GM19455 (cell line): ENCODE data around the gene ZBTB44.
A peak's percentile ranks its signal among the peaks of the same experiment; 100 is the strongest.
"Not testable (repeated sequence)": the region's sequence is repeated elsewhere in the genome, so short reads cannot be mapped to it uniquely, and the experiment has no call there.

ENCODE experiments used
- ATAC-seq: cut with Tn5 transposase; IDR thresholded peaks from one replicate; pipeline ENCODE4 v1.9.1; 2021; ENCODE audit not compliant: unreplicated experiment

ZBTB44 gene

DNA sequence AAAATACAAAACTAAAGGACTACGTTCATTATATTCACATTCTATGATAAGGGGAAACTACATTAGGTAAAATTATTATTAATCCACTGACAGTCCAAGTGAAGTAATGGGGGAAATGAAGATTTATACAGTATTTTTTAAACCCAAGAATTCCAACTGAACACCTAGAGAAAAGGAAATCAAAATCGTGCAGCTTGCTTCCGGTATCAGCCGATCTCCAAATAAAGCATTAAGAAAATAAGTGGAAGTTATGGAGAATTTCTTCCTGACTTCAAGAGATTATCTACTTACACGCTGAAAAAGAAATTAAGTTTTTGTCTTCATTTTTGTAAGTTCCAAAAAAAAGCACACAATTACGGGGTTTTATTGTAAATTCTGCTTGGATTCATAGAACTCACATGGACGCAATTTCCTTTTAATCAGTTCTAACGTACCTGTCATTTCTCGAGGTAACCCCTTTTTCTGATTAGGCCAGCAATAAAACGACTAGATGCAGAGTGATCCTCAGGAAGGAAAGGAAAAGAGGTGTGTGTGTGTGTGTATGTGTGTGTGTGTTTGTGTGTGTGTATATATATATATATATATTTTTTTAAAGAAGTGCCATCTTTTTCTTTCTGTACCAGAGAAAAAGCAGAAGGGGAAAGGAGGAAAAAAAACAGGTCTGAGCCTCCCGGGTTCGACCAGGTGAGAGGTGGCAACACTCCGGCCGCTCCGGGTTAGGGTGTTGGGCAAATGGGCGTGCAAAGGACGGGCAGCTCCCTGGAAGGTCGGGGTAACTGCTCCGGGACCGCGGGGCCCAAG lies 1.1 kb downstream of the ZBTB44 start:
- ATAC-seq: no peak

DNA sequence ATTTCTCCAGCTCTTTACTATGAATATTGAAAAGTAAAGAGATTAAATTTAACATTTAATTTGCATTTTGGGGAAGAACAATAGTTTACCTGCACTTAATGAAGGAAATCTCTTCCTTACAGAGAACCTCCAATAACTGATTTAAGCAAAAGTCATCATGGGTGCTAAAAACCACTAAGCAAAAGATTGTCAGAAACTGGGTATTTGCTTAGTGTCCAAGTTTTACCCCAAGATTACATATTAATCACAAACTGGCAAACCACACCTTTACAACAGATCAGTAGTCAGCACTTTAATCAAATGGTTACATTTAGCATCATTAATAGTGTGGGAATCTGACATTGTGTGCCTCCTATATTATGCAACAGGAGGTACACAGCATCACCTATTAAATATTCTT lies 2.7 kb downstream of the ZBTB44 start:
- ATAC-seq: no peak

DNA sequence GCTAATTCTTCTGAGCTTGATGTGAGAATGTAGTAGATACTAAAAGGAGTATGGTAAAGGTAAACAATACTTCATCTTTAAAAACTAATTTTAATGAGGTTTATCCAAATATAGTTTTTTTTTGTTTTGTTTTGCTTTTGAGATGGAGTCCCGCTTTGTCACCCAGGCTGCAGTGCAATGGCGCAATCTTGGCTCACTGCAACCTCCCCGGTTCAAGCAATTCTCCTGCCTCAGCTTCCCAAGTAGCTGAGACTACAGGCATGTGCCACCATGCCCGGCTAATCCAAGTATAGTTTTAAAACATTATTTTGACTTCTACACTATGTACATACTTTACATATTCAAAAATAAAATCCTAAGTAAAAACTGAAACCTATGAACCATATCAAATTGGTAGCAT lies 4.1 kb downstream of the ZBTB44 start:
- ATAC-seq: no peak

DNA sequence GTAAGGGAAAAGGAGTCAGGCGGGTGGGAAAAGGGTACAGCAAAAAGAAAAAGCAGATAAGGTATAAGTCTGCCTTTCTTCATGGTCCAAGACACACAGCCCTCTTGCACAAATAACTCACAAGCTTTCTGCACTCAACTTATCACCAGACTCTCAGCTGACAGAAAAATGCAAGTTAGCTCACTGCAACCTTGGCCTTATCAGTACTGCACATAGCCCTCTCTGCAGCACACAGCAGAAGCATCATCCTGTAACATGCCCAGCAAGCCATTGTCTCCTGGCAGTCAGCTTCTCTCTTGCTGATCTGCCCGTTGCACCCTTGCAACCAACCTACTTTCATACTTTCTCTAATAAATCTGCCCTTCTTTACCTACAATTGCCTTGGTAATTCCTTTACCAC lies 5.8 kb downstream of the ZBTB44 start:
- ATAC-seq: no peak

DNA sequence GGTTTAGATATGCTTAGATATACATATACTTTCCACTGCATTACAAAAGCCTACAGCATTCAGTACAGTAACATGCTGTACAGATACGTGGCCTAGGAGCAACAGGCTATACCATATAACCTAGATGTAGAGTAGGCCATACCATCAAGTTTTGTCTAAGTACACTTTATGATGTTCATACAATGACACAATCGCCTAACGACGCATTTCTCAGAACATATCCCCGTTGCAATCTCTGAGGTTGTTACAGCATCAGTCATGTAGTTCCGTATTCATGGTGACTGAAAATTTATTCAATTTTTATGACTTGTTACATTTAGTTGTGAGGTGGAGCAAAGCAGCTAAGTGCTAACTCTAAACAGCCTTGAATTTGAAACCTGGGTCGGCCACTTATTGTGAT lies 6.7 kb downstream of the ZBTB44 start:
- ATAC-seq: no peak

DNA sequence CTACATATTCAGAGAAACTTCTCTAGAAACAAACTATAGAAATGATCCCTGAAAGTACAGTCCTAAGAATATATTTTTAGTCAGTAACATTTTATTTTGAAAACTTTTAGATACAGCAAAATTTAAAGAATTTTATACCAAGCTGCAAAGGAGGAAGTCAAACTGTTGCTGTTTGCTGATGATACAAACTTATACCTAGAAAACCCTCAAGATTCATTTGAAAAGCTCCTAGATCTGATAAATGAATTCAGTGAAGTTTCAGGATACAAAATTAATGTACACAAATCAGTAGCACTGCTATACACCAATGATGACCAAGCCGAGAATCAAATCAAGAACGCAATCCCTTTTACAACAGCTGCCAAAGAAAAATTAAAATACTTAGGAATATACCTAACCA lies 10.1 kb downstream of the ZBTB44 start:
- ATAC-seq: no peak

DNA sequence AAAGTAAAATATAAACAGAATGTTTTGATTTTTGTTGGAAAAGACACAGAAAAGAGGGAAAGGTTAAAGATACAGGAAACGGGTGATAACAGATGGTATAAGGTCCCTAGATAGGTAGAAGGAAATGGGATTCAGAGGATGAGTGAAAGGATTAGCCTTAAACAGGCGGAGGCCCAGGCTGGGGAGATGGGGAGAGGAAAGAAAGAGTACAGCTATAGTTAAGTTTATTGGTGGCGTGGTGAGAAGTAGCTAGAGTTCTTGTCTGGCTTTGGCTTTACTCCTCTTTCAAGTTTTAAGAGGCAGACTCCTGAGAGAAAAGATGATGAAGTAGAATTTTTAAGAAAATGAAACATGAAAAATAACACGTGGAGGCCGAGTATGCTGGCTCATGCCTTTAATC lies 13.7 kb downstream of the ZBTB44 start:
- no peak for ATAC-seq

DNA sequence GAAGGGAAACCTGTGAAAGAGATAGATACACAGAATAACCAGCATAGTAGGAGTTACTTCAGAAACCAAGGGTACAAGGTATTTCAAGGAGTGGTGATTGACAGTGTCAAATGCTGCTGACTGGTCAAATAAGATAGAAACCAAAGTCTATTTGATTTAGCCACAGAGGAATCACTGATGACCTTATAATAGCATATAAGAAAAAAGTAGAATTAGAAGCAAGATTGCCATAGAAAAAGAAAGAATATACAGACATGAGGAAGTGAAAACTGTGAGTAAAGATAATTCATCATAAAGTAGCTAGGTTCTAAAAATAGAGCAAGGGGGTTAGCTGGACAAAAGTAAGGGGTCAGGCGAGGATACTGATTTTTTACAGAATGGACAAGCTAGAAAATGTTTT lies 14.2 kb downstream of the ZBTB44 start:
- peak; percentile 74 for ATAC-seq

DNA sequence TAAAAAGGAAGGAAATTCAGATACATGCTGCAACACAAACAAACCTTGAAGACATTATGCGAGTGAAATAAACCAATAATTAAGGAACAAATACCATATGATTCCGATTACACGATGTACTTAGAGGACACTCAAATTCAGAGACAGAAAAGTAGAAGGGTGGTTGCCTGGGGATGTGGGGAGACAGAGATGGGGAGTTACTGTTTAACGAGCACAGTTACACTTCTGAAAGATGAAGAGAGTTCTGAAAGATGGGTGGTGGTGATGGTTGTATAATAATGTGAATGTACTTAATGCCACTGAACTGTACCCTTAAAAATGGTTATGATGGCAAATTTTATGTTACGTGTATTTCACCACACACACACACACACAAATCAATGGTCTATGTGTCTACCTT lies 14.7 kb downstream of the ZBTB44 start:
- no peak for ATAC-seq

DNA sequence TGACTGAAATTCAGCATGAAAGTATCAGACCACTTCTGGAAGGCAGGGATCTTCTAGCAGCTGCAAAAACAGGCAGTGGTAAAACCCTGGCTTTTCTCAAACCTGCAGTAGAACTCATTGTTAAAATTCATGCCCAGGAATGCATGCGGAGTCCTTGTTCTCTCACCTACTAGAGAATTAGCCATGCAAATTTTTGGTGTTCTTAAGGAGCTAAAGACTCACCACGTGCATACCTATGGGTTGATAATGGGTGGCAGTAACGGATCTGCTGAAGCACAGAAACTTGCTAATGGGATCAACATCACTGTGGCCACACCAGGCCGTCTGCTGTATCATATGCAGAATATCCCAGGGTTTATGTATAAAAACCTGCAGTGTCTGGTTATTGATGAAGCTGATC lies 19.1 kb downstream of the ZBTB44 start:
- no peak for ATAC-seq

DNA sequence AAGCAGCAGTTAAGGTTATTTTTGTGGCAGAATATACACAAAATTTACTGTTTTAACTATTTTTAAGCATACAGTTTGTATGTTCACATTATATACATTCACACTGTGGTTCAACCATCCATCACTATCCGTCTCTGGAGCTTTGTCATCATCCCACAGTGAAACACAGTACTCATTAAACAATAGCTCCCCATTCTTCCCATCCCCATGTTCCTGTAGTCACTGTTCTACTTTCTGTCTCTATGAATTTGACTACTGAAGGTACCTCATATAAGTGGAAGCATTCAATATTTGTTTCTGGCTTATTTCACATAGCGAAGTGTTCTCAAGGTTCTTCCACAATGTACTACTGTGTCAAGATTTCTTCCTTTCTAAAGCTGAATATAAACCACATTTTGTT lies 32.6 kb downstream of the ZBTB44 start:
- no peak for ATAC-seq

DNA sequence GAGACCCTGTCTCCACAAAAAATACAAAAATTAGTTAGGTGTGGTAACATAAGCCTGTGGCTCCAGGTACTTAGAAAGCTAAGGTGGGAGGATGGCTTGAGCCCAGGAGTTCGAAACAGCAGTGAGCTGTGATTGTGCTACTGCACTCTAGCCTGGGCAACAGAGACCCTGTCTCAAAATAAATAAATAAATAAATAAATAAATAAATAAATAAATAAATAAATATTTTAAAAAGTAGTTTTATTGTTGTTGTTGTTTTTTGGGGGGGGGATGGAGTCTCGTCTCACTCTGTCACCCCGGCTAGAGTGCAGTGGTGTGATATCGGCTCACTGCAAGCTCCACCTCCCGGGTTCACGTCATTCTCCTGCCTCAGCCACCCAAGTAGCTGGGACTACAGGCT lies 33.4 kb downstream of the ZBTB44 start:
- ATAC-seq: not testable (repeated sequence)

DNA sequence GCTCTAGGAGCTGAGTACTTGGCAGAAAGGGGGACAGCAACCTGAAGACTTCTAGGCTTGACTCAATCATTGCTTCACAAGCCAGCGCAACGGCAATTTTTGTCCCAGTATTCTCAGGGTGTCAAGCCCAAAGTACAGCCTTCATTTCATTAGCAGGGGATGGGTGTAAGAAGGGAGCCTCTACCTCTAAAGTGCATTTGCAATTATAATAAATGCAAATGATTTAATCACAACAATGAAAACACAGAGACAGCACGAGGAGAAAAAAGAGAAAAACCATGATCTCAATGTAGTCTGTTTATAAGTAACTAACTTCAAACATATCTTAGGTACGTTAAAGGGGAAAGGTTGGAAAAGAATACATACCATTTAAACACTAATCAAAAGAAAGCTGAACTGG lies 34.7 kb downstream of the ZBTB44 start:
- no peak for ATAC-seq

DNA sequence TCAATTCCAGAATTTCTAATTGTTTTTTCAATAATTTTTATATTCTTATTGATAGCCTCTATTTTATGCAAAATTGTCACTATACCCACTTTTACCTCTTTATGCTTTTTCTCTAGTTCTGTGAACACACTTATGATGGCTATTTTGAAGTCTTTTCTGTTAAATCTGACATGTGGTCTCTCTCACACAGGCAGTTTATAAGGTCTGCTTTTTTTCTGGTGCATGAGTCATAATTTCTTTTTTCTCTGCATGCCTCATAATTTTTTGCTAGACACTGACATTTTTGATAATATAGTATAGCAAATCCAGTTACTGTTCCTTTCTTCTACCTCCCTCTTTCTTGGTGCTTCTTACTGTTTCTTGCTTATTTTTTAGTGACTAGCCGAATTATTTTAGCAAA lies 36.0 kb downstream of the ZBTB44 start:
- ATAC-seq: no peak

DNA sequence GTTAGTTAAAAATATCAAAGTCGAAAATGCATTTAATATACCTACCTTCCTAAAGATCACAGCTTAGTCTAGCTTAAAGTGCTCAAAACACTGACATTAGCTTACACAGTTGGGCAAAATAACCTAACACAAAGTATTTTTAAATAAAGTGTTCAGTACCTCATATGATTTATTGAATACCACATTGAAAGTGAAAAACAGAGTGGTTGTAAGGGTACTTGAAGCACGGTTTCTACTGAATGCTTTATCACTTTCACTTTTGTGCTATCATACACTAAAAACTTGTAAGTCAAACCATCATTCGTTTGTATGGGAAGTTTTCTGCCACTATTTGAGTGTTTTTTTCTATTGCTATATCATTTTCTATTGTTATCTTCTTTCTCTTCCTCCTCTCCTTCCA lies 36.6 kb downstream of the ZBTB44 start:
- ATAC-seq: no peak

DNA sequence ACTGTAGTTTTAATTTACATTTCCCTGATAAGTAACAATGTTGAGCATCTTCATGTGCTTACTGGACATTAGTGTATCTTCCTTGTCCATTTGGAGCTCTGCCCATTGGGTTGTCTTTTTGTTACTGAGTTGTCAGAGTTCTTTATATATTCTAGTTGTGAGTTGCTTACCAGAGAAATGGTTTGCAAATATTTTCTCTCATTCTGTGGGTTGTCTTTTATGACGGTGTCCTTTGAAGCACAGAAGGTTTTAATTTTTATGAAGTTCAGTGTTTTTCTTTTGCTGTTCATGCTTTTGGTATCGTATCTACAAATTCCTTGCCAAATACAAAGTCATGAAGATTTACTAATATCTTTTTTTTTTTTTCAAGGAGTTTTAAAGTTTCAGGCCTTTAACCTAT lies 42.4 kb downstream of the ZBTB44 start:
- no peak for ATAC-seq

DNA sequence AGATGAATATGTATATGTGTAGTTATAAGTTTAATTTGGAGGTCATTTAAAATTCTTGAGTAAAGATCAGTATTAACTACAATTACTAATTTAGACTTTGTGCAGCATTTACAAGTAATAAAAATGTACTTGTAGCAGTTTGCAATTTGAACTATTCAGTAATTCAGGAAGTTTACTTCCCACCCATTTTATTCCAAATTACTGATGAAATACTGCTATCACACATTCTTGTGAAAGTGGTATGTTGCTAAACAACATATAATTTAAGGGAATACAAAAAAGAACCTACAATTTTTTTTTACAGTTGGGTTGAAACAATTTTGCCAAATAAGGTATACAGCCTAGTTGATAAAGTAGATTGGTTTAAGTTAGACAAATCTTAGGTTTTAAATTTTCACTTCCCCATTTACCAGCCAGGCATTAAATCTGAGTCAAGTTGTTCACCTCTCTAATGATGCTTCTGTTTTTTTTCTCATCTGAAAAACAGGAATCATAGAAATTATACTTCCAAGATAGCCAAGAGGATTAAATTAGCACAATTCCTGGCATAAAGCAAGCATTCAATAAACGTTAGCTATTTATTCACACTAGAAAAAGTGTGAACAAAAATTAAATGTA lies 45.3 kb downstream of the ZBTB44 start:
- peak; percentile 64 for ATAC-seq

DNA sequence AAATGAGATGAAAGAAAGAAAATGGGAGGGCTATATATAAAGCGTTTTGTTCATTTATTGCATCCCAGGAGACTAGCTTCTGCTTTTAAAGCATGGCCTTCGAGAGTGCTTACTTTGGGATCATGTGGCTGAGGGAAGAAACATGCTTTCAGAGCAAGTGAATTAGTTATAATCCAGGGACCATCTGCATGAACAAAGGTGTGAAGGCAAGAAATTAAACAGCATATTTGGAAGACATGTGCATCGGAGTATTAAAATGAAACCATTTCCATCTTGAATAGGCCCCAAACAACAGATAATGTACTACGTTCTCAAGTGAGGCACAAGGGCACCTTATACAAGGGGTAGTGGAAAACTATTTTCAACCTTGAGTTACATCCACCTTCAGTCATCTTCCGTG lies 51.4 kb downstream of the ZBTB44 start:
- no peak for ATAC-seq

DNA sequence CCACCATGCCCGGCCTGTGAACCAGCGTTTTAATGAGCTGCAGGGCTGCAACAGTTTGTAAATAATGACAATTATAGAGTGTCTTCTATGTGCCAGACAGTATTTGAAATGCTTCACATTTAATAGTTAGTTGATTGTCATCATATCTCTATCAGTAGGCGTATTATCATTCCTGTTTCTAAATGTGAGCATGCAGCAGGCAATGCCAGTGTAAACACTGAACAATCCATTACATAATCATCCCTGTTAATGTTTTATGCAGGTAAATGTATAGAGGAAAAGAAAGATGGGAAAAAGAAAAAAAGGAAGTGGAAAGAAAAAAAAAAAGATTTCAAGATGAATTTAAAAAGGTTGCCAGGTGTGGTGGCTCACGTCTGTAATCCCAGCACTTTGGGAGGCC lies 52.3 kb downstream of the ZBTB44 start:
- ATAC-seq: no peak

DNA sequence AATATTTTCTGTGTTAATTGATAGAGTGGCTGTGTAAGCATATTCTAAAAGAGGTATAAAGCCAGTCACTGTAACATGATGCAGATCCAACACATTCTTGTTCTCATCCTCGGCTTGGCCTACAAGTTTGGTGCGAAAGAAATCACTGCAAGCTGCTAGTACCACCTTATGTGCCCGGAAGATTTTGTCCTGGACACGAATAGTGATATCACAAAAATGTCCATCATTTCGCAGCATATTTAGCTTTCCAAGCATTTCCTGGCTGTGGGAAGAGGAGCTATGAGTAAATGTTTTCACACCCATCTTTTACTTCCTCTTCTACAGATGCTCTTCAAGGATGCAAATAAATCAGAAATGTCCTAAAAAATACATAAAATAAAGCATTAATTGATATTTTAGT lies 53.1 kb downstream of the ZBTB44 start:
- no peak for ATAC-seq

DNA sequence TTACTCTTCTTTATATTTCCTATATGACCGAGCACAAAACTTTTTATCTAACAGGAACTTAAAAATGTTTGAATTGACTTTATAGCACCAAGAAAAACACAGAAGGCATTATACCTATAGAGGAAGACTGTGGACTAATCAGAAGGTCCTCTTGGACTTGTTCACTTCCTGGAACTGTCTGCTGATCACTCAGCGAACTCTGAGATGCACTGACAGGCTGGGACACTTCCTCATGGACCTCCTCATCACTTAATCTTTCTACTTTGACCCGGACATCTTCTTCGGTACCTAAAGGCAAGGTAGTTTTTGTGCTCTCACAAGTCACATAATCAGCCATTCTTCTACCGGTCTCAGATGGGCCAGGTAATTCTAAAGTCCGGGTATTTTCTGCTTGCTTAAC lies 54.0 kb downstream of the ZBTB44 start:
- no peak for ATAC-seq

DNA sequence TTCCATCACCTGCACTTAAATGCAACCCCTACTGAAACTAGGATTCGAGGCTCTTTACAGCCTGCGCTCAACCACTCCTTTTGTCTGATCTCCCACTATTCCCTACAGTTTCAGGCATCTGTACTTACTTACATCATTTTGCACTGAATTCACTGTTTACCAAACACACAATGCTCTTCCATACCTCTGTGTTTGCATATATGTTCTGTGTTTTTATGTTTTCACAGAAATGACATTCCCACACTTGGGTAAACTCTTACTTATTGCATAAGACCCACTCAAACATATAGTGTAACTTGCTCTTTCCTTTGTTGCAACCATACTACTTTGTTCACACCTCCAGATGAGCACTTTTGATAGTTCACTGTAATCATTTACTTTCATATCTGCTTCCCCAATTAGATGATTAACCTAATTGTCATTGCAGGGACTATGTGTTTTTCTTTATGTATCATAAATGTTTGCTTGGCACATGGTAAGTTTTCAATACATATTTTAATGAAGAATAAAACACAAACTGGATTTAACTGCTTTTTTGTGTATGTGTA lies 54.6 kb downstream of the ZBTB44 start:
- ATAC-seq: no peak

DNA sequence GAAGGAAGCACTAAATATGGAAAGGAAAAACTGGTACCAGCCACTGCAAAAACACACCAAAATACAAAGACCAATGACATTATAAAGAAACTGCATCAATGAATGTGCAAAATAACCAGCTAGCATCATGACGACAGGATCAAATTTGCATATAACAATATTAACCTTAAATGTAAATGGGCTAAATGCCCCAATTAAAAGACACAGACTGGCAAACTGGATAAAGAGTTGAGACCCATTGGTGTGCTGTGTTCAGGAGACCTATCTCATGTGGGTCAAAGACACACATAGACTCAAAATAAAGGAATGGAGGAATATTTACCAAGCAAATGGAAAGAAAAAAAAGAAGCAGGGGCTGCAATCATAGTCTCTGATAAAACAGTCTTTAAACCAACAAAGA lies 63.0 kb downstream of the ZBTB44 start:
- ATAC-seq: not testable (repeated sequence)
